G401 (cell line): ENCODE results near the gene TMED8. TPM values are rescaled to one million over a fixed set of nuclear protein-coding genes. Genes with fewer than 3 reads are reported as not detected.

Experiments
- DNase-seq: peaks from one replicate; pipeline ENCODE4 v3.0.0-alpha.2; 2015; ENCODE audit warnings: low spot score
- in situ Hi-C: cut with HindIII; loops from 2 replicates; pipeline ENCODE4 v1.10.0; 2016; ENCODE audit warnings: low sequenced_read_pairs, mixed read lengths
- total RNA-seq: library from RNA; depleted of rRNA; stranded (reverse); fragments of >200 nt; shearing (Covaris generic); gene quantifications from 2 replicates; pipeline ENCODE4 v1.2.3, GENCODE V29; 2014; rRNA removed

TMED8 gene
- total RNA-seq, 1 experiment from 2014 or later, result 6.1 TPM

GRCh38 chr14:77306851-77307496 lies 69.9 kb downstream of the TMED8 start:
- in situ Hi-C loops, result no loop called here
- DNase-seq, result no peak

DNA sequence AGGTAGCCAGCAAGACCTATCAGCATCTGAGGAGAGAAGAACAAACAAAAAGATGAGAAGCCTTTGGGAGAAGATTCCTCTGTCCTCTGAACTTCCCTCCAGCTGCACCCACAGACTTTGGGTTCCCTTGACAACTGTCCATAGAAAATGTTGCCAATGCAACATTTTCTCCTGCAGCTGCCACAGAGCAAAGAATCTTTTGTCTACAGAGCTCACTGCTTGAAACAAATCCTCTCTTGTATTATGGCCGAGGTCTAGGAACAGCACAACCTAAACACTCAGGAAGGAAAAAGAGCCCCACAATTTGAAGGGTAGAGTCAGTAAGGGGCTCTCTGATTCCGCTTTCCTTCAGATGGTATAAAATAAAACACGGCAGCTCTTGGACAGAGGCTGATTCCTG lies 70.5 kb downstream of the TMED8 start:
- DNase-seq, result no peak
- in situ Hi-C loops, result no loop called here

DNA sequence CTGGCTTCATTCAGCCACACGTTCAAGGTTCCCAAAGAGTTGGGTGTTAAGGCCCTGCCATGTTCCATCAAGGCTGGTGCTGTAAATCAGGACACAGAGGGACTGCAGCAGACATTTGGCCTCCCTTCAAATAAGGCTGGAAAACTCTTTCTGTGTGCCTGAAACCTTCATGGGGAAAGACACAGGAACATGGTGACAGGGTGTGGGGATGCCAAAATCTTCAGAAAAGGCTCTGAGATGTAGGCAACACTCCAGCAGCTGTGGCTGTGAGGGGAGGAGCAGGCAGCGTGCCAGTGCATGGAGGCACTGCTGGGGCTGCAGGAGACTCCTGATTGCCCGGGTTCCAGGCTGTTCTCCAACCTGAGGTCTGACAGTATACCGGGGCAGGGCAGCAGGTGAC lies 71.2 kb downstream of the TMED8 start:
- in situ Hi-C loops, result no loop called here
- DNase-seq, result no peak

DNA sequence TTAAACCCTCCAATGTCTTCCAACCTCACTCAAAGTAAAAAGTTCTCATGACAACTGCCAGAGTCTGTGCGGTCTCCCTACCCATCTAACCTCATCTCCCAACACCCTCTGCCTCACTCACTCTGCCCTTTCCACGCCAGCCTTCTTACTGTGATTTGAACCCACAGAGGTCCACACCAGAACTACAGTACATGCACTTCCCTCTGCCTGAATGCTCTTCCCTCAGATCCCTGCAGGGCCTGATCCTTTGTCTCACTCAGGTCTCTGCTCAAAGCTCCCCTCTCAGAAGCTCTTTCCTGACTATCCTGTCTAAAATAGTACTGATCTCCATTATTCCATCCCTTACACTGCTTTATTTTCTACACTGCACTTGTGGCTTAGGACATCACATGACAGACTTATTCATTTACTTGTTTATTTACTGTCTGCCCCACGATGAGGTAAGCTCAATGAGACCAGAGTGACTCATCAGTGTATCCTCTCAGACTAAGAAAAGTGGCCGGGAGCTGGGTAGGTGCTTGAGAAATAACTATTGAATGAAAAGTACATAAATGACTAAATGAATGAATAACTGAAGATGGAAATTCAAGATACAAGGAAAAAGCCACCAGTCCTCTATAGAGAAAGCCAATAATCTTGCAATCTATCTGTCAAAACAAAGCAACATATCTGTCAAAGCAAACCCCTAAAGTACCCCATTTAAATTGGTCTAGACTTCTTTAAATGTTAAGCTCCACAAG lies 73.3 kb downstream of the TMED8 start:
- DNase-seq, result no peak
- in situ Hi-C loops, result no loop called here

DNA sequence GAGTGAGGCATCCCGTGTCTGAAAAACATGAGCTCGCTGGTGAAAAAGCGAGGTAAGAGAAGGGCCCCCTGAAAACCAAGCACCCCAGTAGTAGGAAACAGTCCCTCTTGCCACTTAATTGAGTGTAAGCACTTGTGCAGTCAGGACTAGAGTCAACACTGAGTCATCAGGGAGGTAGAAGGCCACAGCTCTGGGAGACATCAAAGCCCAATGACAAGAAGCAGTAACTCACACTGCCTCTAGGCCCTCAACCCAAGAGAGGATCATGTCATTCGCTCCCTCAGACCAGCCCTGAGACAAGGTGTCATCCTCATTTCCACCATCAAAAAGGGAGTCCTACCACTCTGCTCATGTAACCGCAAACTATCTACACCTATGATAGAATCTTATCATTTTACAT lies 74.0 kb downstream of the TMED8 start:
- in situ Hi-C loops, result no loop called here
- no peak for DNase-seq

DNA sequence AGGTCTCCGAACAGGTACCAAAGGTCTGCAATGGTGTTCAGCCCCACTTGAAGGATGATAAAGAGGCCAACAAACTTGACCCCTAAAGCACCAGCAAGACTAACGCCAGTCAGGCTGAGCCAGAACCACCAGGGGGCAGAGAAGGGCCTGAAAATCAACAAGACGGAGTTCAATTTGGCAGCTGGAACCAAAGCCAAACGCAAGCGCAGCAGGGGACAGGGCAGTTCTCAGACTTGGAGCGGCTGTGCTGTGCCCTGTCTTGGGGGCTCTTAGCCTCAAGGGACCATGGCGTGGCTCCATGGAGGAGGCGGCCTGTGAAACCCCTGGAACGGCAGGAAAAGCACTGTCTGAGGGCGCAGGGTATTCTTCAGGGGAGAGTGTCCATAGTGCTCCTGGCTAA lies 75.8 kb downstream of the TMED8 start:
- DNase-seq, result peak; percentile 73
- in situ Hi-C loops, result no loop called here

DNA sequence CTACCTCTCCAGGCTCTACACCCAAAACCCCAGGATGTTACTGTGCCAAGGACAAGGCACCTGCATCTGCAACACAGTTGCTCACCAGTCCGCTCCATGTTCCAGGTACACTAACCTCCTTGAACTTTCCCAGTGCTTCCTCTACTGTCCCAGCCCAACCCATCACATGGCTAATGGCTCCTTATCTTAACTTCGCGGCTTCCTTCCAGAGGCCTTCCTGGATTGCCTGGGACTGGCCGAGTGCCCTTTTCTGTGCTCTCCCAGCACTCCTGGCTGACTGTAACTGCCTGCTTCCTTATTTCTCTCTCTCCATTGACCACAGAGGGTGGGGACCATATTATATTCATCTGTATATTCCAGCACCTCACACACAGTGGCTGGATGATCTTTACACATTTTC lies 77.1 kb downstream of the TMED8 start:
- no peak for DNase-seq
- in situ Hi-C loops, result no loop called here

GRCh38 chr14:77296906-77297305 lies 80.0 kb downstream of the TMED8 start:
- in situ Hi-C loops, result no loop called here
- no peak for DNase-seq

GRCh38 chr14:77296155-77296554 lies 80.7 kb downstream of the TMED8 start:
- DNase-seq, result no peak
- in situ Hi-C loops, result no loop called here

DNA sequence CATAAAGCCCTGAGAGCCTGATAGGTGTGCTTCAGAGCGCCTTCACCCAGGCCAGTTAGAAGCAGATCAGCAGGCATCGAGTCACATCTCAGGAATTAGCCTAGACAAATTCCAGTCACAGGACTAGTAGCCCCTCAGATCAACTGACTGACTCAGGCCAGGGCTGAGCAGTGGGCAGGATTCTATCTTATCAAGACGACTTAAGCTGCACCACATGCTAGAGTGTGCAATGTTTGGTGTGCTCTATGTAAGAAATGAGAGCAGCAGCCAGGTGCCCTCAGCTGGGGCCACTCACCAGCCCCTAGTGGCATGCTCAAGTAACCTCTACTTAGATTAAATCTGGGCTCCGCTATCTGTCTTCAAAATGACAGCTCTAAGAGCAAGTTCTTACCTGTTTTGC lies 86.2 kb downstream of the TMED8 start:
- in situ Hi-C loops, result no loop called here
- DNase-seq, result no peak

DNA sequence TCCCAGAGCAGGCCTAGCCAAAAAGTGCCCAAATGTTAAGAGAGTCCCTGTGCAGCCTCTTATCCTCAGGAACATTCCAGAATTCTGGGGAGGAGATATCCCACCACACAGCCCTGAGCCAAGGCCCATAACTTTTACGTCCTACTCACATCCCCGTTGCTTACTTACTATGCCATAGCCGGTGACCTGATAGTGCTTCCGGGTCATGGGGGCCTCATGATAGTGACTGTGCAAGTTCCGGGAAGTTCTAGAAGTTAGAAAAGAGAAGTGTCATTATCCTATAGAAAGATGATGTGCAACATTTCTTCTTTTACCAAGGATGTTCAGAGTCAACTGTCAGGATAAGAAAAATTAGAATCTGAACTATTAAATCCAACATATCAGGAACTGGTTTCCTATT lies 90.3 kb downstream of the TMED8 start:
- in situ Hi-C loops, result no loop called here
- no peak for DNase-seq

Other genes with a start within 250 kb of the TMED8 start
- 0.25 TPM in 1 of 2 replicates, not detected in the other for gene ZDHHC22, start 235.3 kb downstream of the TMED8 start, total RNA-seq
- gene TMEM63C, start 195.3 kb downstream of the TMED8 start, total RNA-seq, result 0.06 TPM in 1 of 2 replicates, not detected in the other
- gene NGB, start 105.9 kb downstream of the TMED8 start, total RNA-seq, result not detected in 2 replicates
- 25.5 and 27.5 TPM in 2 replicates for gene POMT2, start 56.2 kb downstream of the TMED8 start, total RNA-seq
- gene GSTZ1, start 56.1 kb downstream of the TMED8 start, total RNA-seq, result 37.3 and 64.7 TPM in 2 replicates
- gene SAMD15, start 285 bp upstream of the TMED8 start, total RNA-seq, result 5.8 and 6.6 TPM in 2 replicates
- gene NOXRED1, start 46.4 kb upstream of the TMED8 start, total RNA-seq, result not detected in 2 replicates
- 29.0 and 30.2 TPM in 2 replicates for gene VIPAS39, start 80.5 kb upstream of the TMED8 start, total RNA-seq
- 141 and 215 TPM in 2 replicates for gene AHSA1, start 81.0 kb upstream of the TMED8 start, total RNA-seq
- gene ISM2, start 121.7 kb upstream of the TMED8 start, total RNA-seq, result 0.37 and 0.68 TPM in 2 replicates
- gene SPTLC2, start 239.5 kb upstream of the TMED8 start, total RNA-seq, result 17.9 and 20.6 TPM in 2 replicates